Stimulated activated CD4-positive, alpha-beta T cell treated with anti-CD3 and anti-CD28 coated beads, TNF-alpha, amount 100 ng/mL, for 48 hours (primary cell): ENCODE results near the gene SNAPC1.
"Not testable (repeated sequence)": the region's sequence is repeated elsewhere in the genome, so short reads cannot be mapped to it uniquely, and the experiment has no call there.

ENCODE experiments used
- DNase-seq, 3 donors: peaks; one replicate each; pipeline ENCODE4 v3.0.0-alpha.2; 2020; ENCODE audit warnings: low read depth in 3 of 3

The SNAPC1 gene

GRCh38 chr14:61749867-61750266 lies 12.4 kb upstream of the SNAPC1 start:
- DNase-seq, result no peak

GRCh38 chr14:61750708-61751474 lies 11.3 kb upstream of the SNAPC1 start:
- DNase-seq, result peak; percentile 69 to 75 (median 72)

DNA sequence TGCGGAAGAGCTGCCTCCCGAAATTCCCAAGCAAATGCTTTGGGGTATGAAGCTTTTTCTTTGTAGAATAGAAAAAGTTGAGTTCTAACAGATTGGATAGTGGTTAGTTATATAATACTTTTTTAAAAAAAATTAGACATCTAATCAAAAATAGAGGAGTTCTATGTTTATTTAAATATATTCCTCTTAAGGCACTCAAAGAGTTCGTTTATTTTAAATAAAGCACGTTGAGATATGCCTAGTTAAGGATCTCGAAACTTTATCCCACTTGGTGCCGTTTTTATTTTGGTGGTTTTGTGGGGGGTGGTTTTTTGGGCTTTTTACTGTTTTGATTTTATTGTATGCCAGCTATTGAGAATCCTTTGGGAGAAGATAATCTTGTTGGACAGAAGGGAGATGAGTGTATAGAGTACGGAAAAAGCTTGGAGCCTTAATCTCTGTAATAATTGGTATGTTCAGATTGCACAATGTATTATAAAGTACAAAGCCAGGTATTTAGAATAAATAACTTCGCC lies 10.7 kb upstream of the SNAPC1 start:
- no peak for DNase-seq

- DNase-seq, result no peak
Observed at GRCh38 chr14:61752626-61753025, 9.6 kb upstream of the SNAPC1 start.

DNA sequence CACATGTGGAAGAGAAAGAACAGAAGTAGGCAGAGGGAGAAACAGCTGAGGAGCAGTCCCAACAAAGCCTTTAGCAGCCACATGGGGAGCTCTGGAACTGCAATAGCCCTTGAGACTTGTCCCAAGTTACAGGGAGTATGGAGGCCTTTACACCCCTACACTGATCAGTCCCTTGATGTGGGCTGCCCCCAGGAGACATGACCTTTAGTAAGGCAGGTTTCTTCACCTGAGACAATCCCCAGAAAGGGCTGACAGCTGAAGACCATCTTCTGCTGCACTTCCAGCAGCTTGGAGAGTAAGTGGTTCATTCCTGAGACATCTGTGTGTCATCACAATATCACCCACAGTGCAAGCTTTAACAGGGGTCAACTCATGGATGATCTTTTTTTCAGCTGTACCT lies 8.6 kb upstream of the SNAPC1 start:
- no peak for DNase-seq

GRCh38 chr14:61754627-61755381 lies 7.4 kb upstream of the SNAPC1 start:
- no peak for DNase-seq

GRCh38 chr14:61755382-61755742 lies 6.9 kb upstream of the SNAPC1 start:
- DNase-seq, result not testable (repeated sequence)

GRCh38 chr14:61756135-61756534 lies 6.1 kb upstream of the SNAPC1 start:
- DNase-seq, result no peak

DNA sequence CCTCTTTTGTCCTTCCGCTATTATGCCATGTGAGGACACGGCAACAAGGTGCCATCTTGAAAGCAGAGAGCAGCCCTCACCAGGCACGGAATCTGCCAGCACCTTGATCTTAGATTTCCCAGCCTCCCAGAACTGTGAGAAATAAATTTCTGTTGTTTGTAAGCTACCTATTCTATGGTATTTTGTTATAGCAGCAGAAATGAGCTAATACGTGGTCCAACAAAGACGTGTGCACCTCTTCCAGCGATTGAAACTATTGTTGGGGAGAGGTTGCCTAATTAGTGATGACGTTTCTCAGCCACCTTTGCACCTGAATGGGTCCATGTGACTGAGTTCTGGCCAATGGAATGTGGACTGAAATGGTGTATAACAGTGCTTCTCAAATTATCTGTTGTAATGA lies 2.3 kb upstream of the SNAPC1 start:
- DNase-seq, result no peak

- no peak for DNase-seq
Observed at GRCh38 chr14:61761557-61761956, 663 bp upstream of the SNAPC1 start.

GRCh38 chr14:61764342-61765122 lies 2.3 kb downstream of the SNAPC1 start:
- DNase-seq, result no peak

DNA sequence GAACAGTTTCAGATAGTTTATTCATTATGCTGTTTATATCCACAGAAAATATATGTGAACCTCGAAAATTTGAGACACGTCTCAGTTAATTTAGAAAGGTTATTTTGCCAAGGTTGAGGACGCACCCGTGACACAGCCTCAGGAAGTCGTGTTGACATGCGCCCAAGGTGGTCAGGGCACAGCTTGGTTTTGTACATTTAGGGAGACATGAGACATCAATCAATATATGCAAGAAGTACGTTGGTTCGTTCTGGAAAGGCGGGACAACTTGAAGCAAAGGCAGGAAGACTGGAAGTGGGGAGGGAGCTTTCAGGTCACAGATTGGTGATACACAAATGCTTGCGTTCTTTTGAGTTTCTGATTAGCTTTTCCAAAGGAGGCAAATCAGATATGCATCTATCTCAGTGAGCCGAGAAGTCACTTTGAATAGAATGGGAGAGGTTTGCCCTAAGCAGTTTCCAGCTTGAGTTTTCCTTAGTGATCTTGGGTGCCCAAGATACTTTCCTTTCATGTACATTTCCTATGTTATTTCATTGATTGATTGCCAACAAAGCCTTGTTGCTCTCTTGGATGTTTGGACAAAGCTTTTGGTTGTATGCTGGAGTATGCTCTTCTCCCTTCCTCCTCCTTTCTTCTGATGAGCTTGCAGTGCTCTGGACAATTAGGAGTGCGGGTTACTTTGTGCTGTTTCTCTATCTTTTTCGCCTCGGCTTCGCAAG lies 3.2 kb downstream of the SNAPC1 start:
- DNase-seq, result no peak

GRCh38 chr14:61766151-61766550 lies 3.9 kb downstream of the SNAPC1 start:
- DNase-seq, result no peak

GRCh38 chr14:61768240-61768639 lies 6.0 kb downstream of the SNAPC1 start:
- no peak for DNase-seq

DNA sequence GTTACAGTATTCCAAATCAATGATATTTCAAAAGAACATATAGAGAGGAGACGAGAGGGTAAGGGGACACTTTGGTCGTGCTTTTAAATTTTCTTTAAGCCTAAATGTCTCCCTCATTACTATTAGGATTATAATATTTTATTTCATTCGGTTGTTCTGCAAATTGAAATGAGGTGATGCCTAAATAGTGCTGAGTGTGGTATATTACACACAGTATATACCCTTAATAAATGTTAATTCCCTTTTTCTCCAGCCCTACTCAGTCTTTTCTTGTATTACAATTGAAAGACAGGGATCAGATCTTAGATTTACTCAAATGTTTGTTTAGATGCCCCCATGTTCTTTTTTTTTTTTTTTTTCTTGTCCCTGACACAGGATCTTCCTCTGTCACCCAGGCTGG lies 7.7 kb downstream of the SNAPC1 start:
- DNase-seq, result no peak

DNA sequence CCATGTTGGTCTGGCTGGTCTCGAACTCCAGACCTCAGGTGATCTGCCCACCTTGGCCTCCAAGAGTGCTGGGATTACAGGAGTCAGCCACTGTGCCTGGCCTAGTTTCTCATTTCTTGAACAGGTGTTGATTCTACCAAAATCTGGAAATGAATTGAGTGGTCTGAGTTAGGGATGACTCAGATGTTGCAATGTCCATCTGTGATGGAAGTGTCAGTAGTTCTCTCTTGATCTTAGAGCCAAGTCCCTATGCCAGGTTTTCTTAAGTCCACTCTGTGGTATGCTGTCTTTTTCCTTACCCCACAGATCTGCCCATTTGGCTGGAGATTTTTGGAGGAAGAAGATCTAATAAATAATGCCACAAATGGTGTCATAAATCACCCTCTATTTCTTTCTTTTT lies 12.6 kb downstream of the SNAPC1 start:
- no peak for DNase-seq

DNA sequence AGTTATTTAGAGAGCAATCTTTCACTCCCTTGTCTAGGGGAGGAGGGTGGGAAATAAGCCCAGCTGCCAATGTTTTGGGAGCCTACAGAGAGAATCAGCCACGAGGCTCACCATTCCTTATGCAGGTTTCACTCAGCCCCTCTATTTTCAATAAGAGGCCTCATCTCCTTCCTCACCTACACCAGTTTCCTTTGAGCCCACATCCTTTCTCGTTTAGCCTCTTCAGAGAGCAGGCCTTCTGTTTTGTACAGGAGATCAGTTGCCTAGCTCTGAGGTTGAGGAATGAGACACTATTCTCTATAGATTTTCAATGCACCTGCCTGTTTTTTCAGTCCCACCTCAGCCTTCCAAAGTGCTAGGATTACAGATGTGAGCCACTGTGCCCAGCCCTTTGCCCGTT lies 17.9 kb downstream of the SNAPC1 start:
- DNase-seq, result no peak

- no peak for DNase-seq
Observed at GRCh38 chr14:61797309-61797708, 35.1 kb downstream of the SNAPC1 start.

- DNase-seq, result no peak
Observed at GRCh38 chr14:61802010-61802568, 39.9 kb downstream of the SNAPC1 start.

DNA sequence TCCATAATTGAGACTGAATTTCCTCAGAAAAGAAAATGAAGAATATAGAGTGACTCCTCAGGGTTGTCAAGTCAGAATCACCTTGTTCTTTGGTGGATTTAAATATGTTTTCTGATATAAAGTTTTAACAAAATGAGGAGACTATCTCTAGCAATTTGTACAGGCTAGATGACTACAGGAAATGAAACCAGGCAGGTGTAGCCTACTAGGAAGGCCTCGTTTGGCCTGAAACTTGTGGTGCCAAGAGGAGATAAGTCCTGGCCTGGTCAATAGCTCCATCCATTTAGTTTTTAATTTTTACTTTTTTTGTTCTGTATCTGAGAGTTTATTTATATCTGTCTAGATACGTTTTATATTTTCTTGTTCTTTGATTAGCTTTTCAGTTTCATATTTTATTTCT lies 41.5 kb downstream of the SNAPC1 start:
- no peak for DNase-seq

DNA sequence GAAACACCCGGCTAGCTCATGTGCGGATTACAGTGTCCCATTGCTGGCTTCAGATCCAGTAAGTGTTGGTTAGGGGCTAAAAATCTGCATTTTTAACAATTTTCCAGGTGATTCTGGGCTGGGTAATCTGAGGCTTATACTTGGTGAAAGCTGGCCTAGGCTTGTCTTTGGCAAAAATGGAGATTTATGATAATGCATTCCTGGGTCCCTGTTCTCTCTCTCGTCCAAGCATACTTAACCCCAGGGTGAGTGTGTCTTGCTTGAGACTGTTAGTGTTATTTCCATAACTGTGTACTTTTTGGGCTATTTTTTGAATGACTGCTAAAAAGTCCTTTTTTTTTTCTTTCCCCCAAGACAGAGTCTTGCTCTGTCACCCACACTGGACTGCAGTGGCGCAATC lies 43.2 kb downstream of the SNAPC1 start:
- no peak for DNase-seq
